ENCODE results near the gene POLE3. TPM values are rescaled to one million over a fixed set of nuclear protein-coding genes. Genes with fewer than 3 reads are reported as not detected.
"Not testable (repeated sequence)": the region's sequence is repeated elsewhere in the genome, so short reads cannot be mapped to it uniquely, and the experiment has no call there.

The POLE3 gene
- total RNA-seq, 2 donors from 2014 or later, result 19.5 to 23.3 TPM

DNA sequence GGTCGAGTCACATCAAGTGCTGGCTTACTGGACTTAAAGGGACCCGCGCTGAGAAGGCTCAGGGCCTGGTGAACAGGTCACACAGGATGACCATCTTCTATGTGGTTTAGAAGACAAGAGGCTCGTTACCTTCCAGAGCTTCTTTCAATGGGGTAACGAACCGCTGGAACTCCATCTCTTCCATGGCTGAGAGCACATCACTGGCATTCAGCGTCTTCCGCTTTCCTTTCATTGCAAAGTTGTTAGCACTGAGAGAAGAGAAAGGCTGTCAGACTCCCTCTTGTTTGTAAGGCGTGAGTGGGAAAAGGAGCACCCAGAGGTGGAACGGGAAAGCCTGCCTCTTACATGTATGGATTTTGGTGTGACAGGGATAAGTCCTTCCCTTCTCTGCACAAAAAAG lies 994 bp downstream of the POLE3 start:
- intact Hi-C loops (cut with DNase I, micrococcal nuclease), result no loop called here
- no peak for ATAC-seq
- no peak for DNase-seq

DNA sequence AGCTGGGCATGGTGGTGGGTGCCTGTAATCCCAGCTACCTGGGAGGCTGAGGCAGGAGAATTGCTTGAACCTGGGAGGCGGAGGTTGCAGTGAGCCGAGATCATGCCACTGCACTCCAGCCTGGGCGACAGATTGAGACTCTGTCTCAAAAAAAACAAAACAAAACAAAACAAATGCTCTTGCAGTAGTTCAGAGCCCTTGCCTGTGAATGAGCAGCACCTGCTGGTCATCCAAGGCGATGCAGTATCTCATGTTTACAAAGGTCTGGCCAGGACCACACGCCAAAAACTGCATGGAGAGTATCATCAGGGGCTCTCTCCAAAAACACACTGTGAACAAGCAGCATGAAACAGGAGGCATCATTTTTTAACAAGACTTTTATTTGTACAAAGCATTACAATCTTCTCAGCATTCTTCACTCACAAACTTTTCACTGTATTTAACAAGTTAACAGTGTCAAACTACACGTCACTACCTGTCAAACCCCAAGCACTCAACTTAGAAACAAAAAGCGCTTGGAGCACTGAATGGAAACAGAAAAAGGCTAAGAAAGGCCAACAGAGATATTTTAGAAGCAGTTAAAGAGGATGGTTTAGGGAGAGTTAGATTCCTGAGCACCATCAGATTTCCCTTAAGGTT lies 3.5 kb downstream of the POLE3 start:
- intact Hi-C loops (cut with DNase I, micrococcal nuclease), result loop anchor here in 1 of 2 donors (1.0 kb wide), 1 partner anchor 98 kb away; no protein-coding TSS in a partner anchor
- ATAC-seq (peak; percentile 27), DNase-seq (peak; percentile 57 to 74)

DNA sequence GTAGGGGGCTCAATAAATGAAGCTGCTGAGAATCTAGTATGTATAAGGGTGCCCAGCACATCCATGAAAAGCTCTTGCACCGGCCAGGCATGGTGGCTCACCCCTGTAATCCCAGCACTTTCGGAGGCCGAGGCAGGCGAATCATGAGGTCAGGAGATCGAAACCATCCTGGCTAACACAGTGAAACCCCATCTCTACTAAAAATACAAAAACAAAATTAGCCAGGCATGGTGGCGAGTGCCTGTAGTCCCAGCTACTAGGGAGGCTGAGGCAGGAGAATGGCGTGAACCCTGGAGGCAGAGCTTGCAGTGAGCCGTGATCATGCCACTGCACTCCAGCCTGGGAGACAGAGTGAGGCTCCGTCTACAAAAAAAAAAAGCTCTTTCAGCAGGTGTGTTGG lies 4.1 kb downstream of the POLE3 start:
- ATAC-seq; intact Hi-C loops (cut with DNase I, micrococcal nuclease); DNase-seq: not testable (repeated sequence)

DNA sequence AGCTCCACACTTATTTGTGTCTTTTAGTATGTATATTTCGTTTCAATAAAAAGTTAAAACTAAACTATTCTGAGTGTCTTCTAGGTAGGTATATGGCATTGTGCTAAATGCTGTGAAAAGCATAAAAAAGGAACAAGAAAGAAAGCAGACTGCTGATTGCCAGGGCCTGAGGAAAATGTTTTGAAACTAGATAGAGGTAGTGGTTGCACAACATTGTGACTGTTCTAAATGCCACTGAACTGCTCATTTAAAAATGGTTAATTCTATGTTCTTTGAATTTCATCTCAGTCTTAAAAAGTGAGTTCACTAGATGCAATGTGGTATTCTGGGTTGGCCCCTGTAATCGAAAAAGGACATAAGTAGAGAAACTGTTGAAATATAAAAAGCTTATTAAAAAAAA lies 6.8 kb downstream of the POLE3 start:
- no peak for DNase-seq
- intact Hi-C loops (cut with DNase I, micrococcal nuclease), result no loop called here
- ATAC-seq, result no peak

DNA sequence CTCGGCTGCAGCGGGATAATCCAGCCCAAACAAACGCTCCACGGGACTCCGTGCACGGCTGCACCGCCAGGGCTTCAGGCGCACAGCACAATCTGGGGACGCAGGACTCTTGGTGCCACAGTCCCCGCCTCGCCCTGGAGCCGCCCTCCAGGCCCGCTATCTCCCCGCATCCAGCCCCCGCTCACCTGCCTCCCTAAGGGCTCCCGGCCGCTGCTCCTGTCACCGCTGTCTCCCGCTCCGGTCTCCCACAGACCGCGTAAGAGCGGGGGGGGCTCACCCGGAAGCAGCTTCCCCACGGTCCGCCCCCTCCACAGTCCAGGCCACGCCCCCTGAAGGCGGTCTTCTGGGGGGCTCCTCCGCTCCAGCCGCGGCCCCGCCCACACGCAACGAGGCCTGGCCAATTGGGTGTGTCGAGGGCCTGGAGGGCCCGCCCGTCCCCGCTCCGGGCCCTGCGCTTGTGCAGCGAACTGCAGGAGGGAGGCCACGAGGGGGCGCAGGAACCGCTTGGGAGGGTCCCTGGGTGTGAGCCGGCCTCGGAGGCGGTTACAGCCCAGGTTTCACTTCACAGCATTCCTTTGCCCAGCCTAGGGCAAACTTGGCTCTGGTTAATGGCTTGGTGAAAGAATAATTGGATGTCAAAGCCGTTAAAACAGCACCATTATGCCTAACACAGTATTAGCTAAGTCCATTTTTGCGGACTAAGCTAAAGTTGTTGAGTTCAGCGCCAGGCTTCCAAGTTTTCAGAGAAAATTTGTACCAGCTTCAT lies 9.3 kb downstream of the POLE3 start, which contains the start of gene ALAD:
Gene ALAD (minus strand): TSS at position 258 of the 766 bp plus-strand sequence. CDS start 7,725 bp downstream, outside the sequence.
- DNase-seq (peak; percentile 99 to 100), ATAC-seq (peak; percentile 96)
- intact Hi-C loops (cut with DNase I, micrococcal nuclease), result no loop called here

DNA sequence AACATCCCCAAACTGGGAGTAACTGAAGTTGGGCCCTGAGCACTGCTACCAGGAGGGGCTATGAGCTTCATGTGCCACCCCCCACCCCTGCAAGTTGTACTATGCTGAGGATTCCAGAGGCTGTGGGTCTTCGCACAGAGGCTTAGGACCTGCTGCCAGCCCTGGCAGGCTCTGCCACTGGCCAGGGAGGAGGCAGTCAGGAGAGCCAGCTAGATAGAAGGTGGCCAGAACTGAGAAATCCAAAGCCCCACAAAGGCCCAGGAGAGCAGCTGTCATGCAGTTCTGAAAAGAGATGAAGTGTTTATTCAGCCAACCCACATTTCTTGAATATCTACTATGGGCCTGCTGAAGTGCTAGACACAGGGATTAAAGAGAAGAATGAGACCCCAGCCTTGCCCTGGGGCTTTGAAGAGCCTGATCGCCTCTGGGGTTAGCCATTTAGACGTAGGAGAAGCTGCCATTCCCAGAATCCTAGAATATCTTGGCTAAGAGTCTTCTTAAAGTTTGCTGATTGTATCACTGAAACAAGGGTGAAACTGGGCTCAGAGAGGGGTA lies 10.8 kb downstream of the POLE3 start:
- intact Hi-C loops (cut with DNase I, micrococcal nuclease), result no loop called here
- no peak for ATAC-seq
- DNase-seq, result no peak

DNA sequence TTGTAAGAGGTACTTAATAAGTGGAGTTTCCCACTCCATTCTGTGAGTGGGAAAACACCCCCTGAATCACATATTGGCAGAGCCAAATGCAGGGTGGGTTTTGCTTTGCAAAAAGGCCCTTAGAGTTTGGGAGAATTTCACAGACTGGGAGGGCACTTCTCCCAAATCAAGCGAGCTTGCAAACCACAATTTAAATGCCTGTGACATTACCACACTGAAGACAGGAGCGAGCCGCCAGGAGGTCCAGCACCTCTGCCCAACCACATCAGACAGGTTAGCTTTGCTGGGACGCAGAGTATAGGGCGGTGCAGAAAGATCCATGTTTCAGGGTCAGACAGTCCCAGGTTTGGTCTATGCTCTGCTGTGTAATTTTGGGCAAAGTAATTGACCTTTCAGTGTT lies 11.7 kb downstream of the POLE3 start:
- ATAC-seq (no peak), DNase-seq (no peak)
- intact Hi-C loops (cut with DNase I, micrococcal nuclease), result no loop called here

DNA sequence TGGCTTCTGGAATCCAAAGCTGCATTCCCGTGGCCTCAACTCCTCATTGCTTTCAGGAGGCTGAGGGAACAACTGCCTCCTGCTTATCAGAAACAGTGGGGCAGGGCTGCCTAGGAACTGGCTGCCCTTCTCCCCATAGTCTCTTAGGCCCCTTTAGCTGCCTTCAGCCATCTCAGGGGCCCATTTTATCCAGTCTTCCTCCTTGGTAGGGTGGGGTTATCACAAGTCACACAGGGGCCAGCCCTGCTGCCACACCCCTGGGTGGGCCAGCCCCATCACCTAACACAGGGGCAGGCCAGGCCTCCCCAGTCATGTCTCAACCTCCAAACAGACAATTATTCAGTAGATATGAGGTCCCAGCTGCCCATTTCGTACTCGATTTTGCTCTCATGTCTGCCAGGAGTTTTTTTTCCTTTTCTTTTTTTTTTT lies 13.3 kb downstream of the POLE3 start:
- peak; percentile 17 for ATAC-seq
- intact Hi-C loops (cut with DNase I, micrococcal nuclease), result no loop called here
- DNase-seq, result no peak

DNA sequence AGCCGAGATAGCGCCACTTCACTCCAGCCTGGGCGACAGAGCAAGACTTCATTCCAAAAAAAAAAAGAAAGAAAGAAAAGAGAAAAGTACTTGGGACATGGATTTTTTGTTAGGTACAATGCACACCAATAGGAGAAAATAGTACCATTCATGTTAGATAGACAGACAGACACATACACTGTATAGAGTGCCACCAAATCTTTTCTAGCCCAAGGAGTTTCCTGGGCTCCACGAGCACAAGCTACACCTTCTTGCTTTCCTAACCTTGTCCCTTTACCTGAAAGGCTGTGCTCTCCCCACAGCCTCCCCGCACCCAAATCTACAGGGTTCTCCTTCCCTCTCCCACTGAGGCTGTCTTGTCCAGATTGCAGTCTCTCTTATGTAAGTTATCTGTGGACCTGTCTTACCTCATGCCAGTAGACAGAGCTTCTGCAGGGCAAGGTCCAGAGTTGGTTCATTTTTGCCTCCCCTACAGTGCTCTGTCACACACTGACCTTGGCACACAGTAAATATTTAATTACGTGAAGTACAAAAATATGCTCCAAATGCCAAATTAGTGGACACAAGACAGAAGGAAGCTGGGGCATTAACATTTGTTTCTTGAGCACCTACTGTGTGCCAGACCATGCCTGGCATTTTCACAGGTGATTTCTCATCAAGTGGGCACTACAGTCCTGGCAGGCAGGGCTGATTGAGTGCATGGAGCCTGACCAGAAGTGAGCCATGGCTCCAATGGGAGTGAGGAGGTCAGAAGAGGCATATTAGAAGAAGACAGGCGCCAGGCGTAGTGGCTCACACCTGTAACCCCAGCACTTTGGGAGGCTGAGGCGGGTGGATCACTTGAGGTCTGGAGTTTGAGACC lies 15.2 kb downstream of the POLE3 start:
- intact Hi-C loops (cut with DNase I, micrococcal nuclease), result no loop called here
- peak; percentile 73 for ATAC-seq
- DNase-seq, result peak in 1 of 2 donors; percentile 24

DNA sequence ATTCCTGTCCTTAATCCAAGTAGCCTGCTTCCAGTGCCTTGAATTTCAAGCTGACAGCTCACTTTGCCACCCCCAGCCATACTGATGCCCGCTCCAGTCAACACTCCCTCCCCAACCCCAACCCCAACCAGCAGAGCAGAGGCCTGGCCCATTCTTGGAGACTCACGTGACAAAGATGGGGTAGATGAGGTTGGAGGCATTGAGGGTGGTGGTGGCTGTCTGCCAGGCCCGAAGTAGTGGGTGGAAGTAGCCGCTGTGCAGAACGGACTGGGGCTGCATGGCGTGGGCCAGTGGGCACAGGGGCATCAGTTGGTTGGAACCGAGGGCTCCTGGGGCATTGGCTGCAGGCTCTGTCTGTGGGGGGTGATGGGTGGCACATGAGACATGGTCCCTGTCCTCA lies 17.2 kb downstream of the POLE3 start:
- DNase-seq (peak in 1 of 2 donors; percentile 14), ATAC-seq (no peak)
- intact Hi-C loops (cut with DNase I, micrococcal nuclease), result no loop called here

DNA sequence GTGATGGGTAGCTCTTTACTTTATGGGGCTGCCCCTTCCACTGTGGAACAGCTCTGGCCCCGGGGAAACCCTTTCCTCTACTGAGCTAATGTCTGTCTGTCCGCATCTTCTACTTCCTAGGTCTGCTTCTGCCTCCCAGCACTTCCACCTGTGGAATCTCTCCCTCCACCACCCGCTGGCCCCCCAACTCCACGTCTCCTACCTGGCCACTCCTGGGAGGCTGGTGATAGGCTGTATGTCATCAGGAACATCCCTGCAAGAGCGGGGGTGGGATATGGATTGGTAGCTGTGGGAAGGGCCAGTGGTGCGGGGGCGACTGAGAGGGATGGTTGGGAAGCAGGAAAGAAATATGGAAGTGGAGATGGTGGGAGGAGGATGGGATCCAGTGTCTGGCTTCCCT lies 18.6 kb downstream of the POLE3 start:
- DNase-seq (no peak), ATAC-seq (no peak)
- intact Hi-C loops (cut with DNase I, micrococcal nuclease), result no loop called here

DNA sequence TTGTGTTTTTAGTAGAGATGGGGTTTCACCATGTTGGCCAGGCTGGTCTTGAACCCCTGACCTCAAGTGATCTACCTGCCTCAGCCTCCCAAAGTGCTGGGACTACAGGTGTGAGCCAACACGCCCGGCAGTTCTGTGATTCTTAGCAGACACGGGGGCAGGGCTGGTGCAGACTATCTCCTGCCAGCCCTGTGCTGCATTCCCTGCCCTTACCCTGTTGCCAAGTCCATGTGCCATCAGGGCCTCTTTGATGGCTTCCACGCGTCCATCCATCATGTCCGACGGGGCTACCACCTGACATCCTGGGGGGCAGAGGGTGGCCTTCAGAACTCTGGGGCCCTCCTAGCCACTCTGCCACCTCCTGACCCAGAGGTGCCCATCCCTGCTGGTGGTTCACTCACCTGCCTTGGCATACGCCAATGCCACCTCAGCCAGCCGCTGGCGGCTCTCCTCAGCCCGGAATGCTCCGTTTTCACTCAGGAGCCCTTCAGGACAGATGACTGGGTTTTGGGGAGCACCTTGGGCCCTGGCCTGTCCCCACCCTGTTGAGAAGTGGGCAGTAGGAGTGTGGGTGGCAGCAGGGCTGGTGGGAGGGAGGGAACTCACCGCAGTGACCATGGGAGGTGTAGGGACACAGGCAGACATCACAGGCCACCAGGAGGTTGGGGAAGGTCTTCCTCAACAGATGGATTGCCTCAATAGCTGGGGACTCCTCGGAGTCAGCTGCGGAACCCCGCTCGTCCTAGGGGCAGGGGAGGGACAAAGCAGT lies 20.1 kb downstream of the POLE3 start:
- no peak for ATAC-seq
- DNase-seq, result no peak
- intact Hi-C loops (cut with DNase I, micrococcal nuclease), result no loop called here

DNA sequence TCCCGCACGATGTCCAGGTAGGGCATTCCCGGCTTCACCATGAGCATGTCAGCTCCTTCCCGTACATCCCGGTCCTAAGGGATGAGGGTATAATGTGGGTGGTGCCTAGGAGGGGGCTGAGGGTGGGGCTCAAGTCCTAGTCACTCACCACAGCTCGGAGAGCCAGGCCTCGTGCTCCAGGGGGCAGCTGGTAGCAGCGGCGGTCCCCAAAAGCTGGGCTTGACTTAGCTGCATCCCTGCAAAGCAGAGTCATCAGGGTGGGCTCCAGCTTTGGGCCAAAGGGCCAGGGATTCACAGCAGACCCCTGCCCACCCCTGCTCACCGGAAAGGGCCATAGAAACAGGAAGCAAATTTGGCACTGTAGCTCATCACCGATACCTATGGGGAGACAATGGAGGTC lies 21.0 kb downstream of the POLE3 start:
- intact Hi-C loops (cut with DNase I, micrococcal nuclease), result no loop called here
- ATAC-seq (no peak), DNase-seq (no peak)

DNA sequence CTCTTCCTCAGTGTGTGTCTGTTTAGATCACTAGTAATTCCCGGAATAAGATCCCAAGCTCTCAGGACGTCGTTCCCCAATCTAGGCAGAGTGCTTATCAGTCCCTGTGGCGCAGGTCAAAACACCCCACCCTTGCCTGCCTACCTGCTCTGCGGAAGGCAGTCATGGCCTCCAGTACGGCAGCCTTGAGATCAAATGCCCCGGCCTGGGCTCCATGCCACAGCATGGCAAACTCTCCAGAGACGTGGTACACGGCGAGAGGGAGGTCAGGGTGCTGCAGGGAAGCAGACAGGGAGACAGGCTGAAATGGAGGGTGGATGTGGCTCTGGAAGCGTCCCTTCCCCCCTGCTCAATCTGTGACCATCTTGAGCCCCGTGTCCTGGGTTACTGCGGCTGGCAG lies 21.6 kb downstream of the POLE3 start:
- DNase-seq (peak in 1 of 2 donors; percentile 63), ATAC-seq (peak; percentile 65)
- intact Hi-C loops (cut with DNase I, micrococcal nuclease), result no loop called here

DNA sequence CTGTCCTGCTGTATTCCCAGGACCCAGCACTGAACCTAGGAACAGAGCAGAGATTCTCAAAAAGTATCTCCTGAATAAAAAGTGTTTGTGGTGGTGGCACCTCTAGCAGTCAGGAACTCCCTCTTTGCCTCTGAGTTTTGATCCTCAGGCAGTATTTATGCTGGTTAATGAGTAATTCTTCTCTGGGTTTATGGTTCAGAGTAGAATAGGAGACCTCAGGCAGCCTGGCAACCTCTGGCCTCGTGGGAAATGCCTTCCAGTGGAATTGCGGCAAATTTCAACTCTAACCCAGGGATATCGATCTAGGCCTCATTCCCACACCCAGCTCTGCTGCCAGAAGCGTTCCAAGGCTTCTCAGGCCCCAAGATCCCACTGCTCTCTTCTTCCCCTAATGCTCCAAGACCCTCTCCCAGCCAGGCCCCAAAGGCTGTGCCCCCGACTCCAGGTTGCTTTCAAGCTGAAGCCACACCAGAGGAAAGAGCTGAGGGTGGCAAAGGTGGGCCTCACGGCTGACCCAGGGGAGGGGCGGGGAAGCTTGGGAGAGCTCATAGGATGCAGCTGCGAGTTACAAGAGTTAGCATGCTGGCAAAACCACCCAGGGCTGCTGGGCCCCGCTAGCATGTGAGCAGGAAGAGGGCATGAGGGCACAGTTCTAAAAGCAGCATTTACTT lies 22.8 kb downstream of the POLE3 start:
- intact Hi-C loops (cut with DNase I, micrococcal nuclease), result no loop called here
- DNase-seq (peak; percentile 66 to 74), ATAC-seq (peak; percentile 75)

DNA sequence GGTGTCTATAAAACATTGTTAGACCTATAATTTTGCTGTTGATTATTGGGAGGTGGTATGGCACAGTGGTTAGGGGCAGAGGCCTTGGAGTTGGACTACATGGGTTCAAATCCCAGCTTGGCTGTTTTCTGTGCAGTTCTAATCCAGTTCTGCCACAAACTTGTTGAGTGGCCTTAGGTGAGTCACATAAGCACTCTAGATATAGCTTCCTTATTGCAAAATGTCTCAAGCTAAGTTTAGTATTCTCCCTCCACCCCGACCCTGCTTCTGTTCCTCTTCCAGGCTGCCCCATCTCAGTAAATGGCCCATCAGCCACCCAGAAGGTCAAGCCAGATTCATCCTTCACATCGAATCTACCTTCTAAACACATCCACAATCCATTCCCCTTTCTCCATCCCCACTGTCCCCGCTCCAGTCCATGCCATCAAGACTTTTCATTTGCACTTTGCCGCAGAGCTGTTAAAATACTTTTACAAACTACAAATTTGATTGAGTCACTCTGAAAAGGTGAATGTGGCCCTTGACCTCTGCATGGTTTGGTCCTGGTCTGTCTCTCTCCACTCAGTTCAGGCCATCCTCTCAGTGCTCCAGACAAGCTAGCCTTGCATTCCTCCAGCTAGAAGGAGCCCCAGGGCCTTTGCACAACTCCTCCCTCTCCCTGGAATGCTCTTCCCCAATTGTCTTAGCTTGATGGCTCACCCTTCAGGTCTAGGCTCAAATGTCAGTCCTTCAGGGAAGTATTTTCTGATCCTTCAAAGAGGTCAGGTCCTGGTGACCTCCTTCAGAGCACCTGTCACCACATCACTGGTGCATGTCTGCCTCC lies 23.7 kb downstream of the POLE3 start:
- intact Hi-C loops (cut with DNase I, micrococcal nuclease), result no loop called here
- DNase-seq (peak; percentile 20 to 28), ATAC-seq (peak; percentile 18)

DNA sequence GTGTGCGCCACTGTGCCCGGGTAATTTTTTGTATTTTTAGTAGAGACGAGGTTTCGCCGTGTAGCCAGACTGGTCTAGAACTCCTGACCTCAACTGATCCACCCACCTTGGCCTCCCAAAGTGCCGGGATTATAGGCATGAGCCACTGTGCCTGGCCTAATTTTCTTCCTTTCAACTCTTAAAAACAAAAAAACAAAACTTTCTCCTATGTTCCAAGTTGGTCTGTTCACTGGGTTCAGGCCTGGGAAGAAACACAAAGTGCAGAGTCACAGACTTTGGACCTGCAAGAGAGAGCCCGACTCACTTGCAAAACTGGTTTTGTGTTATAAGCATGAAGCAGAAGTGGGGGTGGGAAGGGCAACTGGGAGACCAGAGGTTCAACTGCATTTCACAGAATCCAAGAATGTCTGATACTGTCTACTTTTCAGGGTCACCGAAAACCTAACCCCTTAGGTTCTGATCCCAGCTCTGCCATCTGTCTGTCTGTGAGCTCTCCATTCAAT lies 28.5 kb downstream of the POLE3 start:
- intact Hi-C loops (cut with DNase I, micrococcal nuclease), result no loop called here
- ATAC-seq, result peak; percentile 81
- peak; percentile 66 to 84 for DNase-seq

All from left colon (tissue), 2 donors.